ENCODE results near the gene CNPY1. TPM values are rescaled to one million over a fixed set of nuclear protein-coding genes. Genes with fewer than 3 reads are reported as not detected.

CNPY1 gene
- polyA plus RNA-seq, 1 donor from 2014 or later = 0.36 TPM

DNA sequence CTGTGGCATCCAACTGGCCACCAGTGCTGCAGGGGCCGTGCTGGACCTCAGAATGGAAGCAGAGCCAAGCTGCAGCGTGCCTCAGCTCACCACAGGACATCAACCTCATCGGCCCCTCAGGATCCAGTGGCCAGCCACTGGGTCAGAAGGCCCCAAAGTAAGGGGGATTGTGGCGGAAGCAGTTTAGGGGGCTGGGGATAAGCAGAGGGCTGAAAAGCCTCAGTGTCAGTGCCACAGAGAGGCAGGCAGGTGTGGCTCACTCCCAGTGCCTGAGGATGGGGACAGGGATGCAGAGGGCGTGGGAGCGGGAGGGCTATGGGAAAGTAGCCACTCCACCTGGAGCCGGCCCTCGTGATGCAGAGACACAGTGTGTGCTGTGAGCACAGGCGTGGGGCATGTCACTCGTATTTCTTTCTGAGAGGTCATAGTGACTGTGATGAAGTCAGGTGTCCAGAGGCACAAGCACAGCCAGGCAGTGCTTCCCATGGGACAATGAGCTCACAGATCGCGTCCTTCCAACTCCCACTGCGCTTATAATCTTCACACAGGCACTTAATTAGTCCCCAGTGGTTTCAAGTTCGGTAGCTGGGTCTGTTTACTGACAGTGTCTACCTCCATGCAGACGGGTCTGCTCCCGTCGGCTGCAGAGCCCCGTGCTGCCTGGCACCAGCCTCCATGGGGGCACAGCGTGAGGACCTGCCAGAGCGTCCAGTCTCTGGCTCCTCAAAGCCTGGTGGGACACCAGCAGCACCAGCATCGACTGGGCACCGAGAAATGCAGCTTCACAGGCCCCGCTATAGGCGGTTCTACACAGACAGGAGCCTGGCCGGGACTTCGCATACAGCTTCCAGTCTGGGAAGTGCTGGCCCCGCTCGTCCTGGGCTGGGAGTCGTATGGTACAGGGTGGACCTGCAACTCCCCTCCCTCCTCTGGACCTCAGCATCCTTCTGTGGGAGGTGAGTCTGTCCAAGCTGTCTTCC, 42.9 kb upstream of the CNPY1 start:
- Histone ChIP-seq H3K27ac (ENCODE audit: low read length) (no peak overlapping the region), H3K9me3 (ENCODE audit: low read length) (no peaks in the 10 kb centered on the region)

DNA sequence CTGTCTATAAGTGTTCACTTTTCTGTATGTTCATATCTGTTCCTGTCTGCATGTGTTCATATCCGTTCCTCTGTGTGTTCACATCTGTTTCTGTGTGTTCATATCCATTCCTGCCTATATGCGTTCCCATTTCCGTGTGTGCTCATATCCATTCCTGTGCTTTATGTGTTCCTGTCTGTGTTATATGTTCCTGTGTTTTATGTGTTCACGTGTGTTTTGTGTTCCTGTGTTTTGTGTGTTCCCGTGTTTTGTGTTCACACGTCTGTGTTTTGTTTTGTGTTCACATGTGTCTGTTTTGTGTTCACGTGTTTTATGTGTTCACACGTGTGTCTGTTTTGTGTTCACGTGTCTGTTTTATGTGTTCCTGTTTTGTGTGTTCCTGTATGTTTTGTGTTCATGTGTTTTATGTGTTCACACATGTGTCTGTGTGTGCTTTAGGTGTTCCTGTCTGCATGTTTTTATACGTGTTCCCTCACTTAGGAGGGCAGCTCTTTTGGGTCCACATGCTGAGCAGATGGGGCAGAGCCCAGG, 42.2 kb upstream of the CNPY1 start:
- H3K36me3 ChIP-seq (ENCODE audit: insufficient read depth, low read length) = no peaks in the 10 kb centered on the region
- no peaks in the 10 kb centered on the region for H3K9me3 ChIP-seq (ENCODE audit: low read length)
- H3K4me2 ChIP-seq (ENCODE audit: low read length) = no peak overlapping the region
- no peaks in the 10 kb centered on the region for H3K79me2 ChIP-seq (replicated peaks; ENCODE audit: insufficient read depth, low read length)
- no peak overlapping the region for H3K9ac ChIP-seq (ENCODE audit: low read length)
- no peaks in the 10 kb centered on the region for H3K9me2 ChIP-seq (ENCODE audit: insufficient read depth, low read length)
- H3F3A ChIP-seq (ENCODE audit: insufficient read depth, low read length, poor library complexity, severe bottlenecking) = no peaks in the 10 kb centered on the region
- no peak overlapping the region for H3K4me3 ChIP-seq (ENCODE audit: low read length)
- no peak overlapping the region for H3K27ac ChIP-seq (ENCODE audit: low read length)
- H3K27me3 ChIP-seq (ENCODE audit: insufficient read depth, low read depth, low read length) = no peaks in the 10 kb centered on the region
- TF ChIP-seq, protein P1, sequence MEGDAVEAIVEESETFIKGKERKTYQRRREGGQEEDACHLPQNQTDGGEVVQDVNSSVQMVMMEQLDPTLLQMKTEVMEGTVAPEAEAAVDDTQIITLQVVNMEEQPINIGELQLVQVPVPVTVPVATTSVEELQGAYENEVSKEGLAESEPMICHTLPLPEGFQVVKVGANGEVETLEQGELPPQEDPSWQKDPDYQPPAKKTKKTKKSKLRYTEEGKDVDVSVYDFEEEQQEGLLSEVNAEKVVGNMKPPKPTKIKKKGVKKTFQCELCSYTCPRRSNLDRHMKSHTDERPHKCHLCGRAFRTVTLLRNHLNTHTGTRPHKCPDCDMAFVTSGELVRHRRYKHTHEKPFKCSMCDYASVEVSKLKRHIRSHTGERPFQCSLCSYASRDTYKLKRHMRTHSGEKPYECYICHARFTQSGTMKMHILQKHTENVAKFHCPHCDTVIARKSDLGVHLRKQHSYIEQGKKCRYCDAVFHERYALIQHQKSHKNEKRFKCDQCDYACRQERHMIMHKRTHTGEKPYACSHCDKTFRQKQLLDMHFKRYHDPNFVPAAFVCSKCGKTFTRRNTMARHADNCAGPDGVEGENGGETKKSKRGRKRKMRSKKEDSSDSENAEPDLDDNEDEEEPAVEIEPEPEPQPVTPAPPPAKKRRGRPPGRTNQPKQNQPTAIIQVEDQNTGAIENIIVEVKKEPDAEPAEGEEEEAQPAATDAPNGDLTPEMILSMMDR (IDR thresholded peaks at IDR 0.05; ENCODE audit: poor library complexity, severe bottlenecking) = no peak
- no peak for TF ChIP-seq POLR2AphosphoS5 (IDR thresholded peaks at IDR 0.05)
- no peaks in the 10 kb centered on the region for H4K20me1 ChIP-seq (ENCODE audit: insufficient read depth)
- no peak overlapping the region for H2AFZ ChIP-seq (ENCODE audit: low read depth, low read length)

More for the DNA sequence above, 42.9 kb upstream of the CNPY1 start:
- Histone ChIP-seq H3K4me2 (ENCODE audit: low read length) (no peak overlapping the region), H3K9ac (ENCODE audit: low read length) (no peak overlapping the region), H2AFZ (ENCODE audit: low read depth, low read length) (no peak overlapping the region), H3K36me3 (ENCODE audit: insufficient read depth, low read length) (no peaks in the 10 kb centered on the region), H3K27me3 (ENCODE audit: insufficient read depth, low read depth, low read length) (no peaks in the 10 kb centered on the region), H3K4me3 (ENCODE audit: low read length) (no peak overlapping the region), H3K79me2 (replicated peaks; ENCODE audit: insufficient read depth, low read length) (no peaks in the 10 kb centered on the region), H3K9me2 (ENCODE audit: insufficient read depth, low read length) (no peaks in the 10 kb centered on the region), H3F3A (ENCODE audit: insufficient read depth, low read length, poor library complexity, severe bottlenecking) (no peaks in the 10 kb centered on the region), H4K20me1 (ENCODE audit: insufficient read depth) (no peaks in the 10 kb centered on the region)
- TF ChIP-seq, protein P2, sequence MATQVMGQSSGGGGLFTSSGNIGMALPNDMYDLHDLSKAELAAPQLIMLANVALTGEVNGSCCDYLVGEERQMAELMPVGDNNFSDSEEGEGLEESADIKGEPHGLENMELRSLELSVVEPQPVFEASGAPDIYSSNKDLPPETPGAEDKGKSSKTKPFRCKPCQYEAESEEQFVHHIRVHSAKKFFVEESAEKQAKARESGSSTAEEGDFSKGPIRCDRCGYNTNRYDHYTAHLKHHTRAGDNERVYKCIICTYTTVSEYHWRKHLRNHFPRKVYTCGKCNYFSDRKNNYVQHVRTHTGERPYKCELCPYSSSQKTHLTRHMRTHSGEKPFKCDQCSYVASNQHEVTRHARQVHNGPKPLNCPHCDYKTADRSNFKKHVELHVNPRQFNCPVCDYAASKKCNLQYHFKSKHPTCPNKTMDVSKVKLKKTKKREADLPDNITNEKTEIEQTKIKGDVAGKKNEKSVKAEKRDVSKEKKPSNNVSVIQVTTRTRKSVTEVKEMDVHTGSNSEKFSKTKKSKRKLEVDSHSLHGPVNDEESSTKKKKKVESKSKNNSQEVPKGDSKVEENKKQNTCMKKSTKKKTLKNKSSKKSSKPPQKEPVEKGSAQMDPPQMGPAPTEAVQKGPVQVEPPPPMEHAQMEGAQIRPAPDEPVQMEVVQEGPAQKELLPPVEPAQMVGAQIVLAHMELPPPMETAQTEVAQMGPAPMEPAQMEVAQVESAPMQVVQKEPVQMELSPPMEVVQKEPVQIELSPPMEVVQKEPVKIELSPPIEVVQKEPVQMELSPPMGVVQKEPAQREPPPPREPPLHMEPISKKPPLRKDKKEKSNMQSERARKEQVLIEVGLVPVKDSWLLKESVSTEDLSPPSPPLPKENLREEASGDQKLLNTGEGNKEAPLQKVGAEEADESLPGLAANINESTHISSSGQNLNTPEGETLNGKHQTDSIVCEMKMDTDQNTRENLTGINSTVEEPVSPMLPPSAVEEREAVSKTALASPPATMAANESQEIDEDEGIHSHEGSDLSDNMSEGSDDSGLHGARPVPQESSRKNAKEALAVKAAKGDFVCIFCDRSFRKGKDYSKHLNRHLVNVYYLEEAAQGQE (IDR thresholded peaks at IDR 0.05; ENCODE audit: borderline replicate concordance) = no peak
- no peak for TF ChIP-seq RAD21 (conservative IDR thresholded peaks at IDR 0.05)
- TF ChIP-seq EP300 (conservative IDR thresholded peaks at IDR 0.05; ENCODE audit: poor library complexity, severe bottlenecking) = no peak
- TF ChIP-seq EZH2 (IDR thresholded peaks at IDR 0.05; ENCODE audit: borderline replicate concordance, insufficient read depth, low read length, poor library complexity, severe bottlenecking) = no peak
- TF ChIP-seq TAF1 (IDR thresholded peaks at IDR 0.05; ENCODE audit: low read depth) = no peak
- no peak for TF ChIP-seq SMC3 (conservative IDR thresholded peaks at IDR 0.05; ENCODE audit: poor library complexity)
